Peyer's patch (tissue), 4 donors: Measurements from ENCODE around the gene ARHGAP18.

Experiments used
- CTCF ChIP-seq, 6 experiments: fragments of 450-650 bp in 4 of 6; fragments of 200-600 bp in 2 of 6; sonication (generic) in 1 of 6; IDR thresholded peaks; one replicate each; pipeline ENCODE4 v1.5.1; 2017 to 2019; ENCODE audit warnings: antibody characterized with exemption in 6 of 6, mild to moderate bottlenecking in 3 of 6, moderate library complexity in 1 of 6
- POLR2A ChIP-seq, 2 donors: fragments of 450-650 bp; IDR thresholded peaks; one replicate each; pipeline ENCODE4 v1.5.1; 2017; ENCODE audit warnings: antibody characterized with exemption in 2 of 2, mild to moderate bottlenecking in 2 of 2, moderate library complexity in 2 of 2

- TF ChIP-seq CTCF (IDR thresholded peaks at IDR 0.05): no peak
- TF ChIP-seq POLR2A (IDR thresholded peaks at IDR 0.05): no peak
These were observed 126.1 kb downstream of the ARHGAP18 start for GRCh38 chr6:129583866-129584265.
